HepG2 (cell line): ENCODE results near the gene RSAD1. TPM values are rescaled to one million over a fixed set of nuclear protein-coding genes. Genes with fewer than 3 reads are reported as not detected.

Source experiments
- ARID3A ChIP-seq: IDR thresholded peaks from 2 replicates; pipeline ENCODE4 v1.6.1; 2012; ENCODE audit warnings: low read depth, low read length, improper control_type of control experiment
- ERF ChIP-seq: IDR thresholded peaks from 2 replicates; pipeline ENCODE4 v1.6.1; 2018; ENCODE audit warnings: missing biosample characterization, missing genetic modification reagents
- GATAD1 ChIP-seq: IDR thresholded peaks from 2 replicates; pipeline ENCODE4 v1.6.1; 2016; ENCODE audit warnings: missing genetic modification reagents, missing compliant biosample characterization
- JUND ChIP-seq: sonication (generic); formaldehyde crosslinking; IDR thresholded peaks from 2 replicates; pipeline ENCODE4 v1.8.0; 2022; ENCODE audit warnings: mild to moderate bottlenecking, missing genetic modification reagents
- KLF16 ChIP-seq, 2 experiments: sonication (generic) in 1 of 2; formaldehyde crosslinking in 1 of 2; IDR thresholded peaks; 2 replicates each; pipeline versions ENCODE4 v1.6.1 to v1.8.0; 2016 to 2023; ENCODE audit warnings: missing genetic modification reagents in 2 of 2, missing compliant biosample characterization in 1 of 2
- MIXL1 ChIP-seq: IDR thresholded peaks from 2 replicates; pipeline ENCODE4 v1.6.1; 2016
- PRDM10 ChIP-seq: sonication (generic); formaldehyde crosslinking; IDR thresholded peaks from 2 replicates; pipeline ENCODE4 v1.4.0; 2020; ENCODE audit warnings: low read depth, missing genetic modification reagents
- REXO4 ChIP-seq: sonication (generic); formaldehyde crosslinking; IDR thresholded peaks from 2 replicates; pipeline ENCODE4 v1.8.0; 2022; ENCODE audit warnings: missing genetic modification reagents, mild to moderate bottlenecking, borderline replicate concordance
- RFXAP ChIP-seq: sonication (generic); formaldehyde crosslinking; IDR thresholded peaks from 2 replicates; pipeline ENCODE4 v1.4.0; 2020; ENCODE audit warnings: missing genetic modification reagents, borderline replicate concordance
- SALL2 ChIP-seq: sonication (generic); formaldehyde crosslinking; IDR thresholded peaks from 2 replicates; pipeline ENCODE4 v1.8.1; 2023; ENCODE audit warnings: mild to moderate bottlenecking, missing genetic modification reagents, inconsistent platforms
- SNAPC4 ChIP-seq: sonication (generic); formaldehyde crosslinking; IDR thresholded peaks from 2 replicates; pipeline ENCODE4 v1.4.0; 2020; ENCODE audit warnings: mild to moderate bottlenecking, missing genetic modification reagents
- THAP11 ChIP-seq: IDR thresholded peaks from 2 replicates; pipeline ENCODE4 v1.6.1; 2016; ENCODE audit warnings: missing biosample characterization, missing genetic modification reagents
- ZBTB39 ChIP-seq: sonication (generic); formaldehyde crosslinking; IDR thresholded peaks from 2 replicates; pipeline ENCODE4 v1.5.0; 2020; ENCODE audit warnings: missing genetic modification reagents
- ZNF205 ChIP-seq: IDR thresholded peaks from 2 replicates; pipeline ENCODE4 v1.6.1; 2018; ENCODE audit warnings: missing biosample characterization, missing genetic modification reagents
- ZNF331 ChIP-seq: sonication (generic); formaldehyde crosslinking; IDR thresholded peaks from 2 replicates; pipeline ENCODE4 v1.4.0; 2020; ENCODE audit warnings: missing genetic modification reagents
- ZNF605 ChIP-seq: sonication (generic); formaldehyde crosslinking; IDR thresholded peaks from 2 replicates; pipeline ENCODE4 v1.8.0; 2022; ENCODE audit warnings: mild to moderate bottlenecking, missing genetic modification reagents
- polyA plus RNA-seq, 8 experiments: library from polyadenylated mRNA; depleted of rRNA in 3 of 8; stranded (reverse) in 7 of 8; unstranded in 1 of 8; fragments of >200 nt; fragmentation: Illumina TruSeq in 4 of 8; extraction: Trizol in 4 of 8; gene quantifications; 2 replicates each; pipeline versions ENCODE4 v1.2.1 to v1.2.3, GENCODE V29; 2011 to 2016; ENCODE audit warnings: low read depth in 4 of 8, missing spikeins in 1 of 8, mixed read lengths in 1 of 8; ENCODE audit not compliant: insufficient read depth in 1 of 8
- total RNA-seq, 5 experiments: library from RNA; depleted of rRNA; stranded (reverse); fragments of >200 nt; fragmentation: Illumina TruSeq; extraction: Trizol; gene quantifications; 2 replicates each; pipeline ENCODE4 v1.2.3, GENCODE V29; 2016; ENCODE audit warnings: low read depth in 1 of 5
- TF ChIP-seq, protein P1 (sequence below): IDR thresholded peaks from 2 replicates; pipeline ENCODE4 v1.6.1; 2016

Gene RSAD1
- total and polyA plus RNA-seq, 2 of the 13 experiments (the other 11 are each of a cell fraction or from before 2014, with no cell fraction given): 22.7 to 27.7 TPM

GRCh38 chr17:50482516-50482915 lies 3.9 kb downstream of the RSAD1 start (continued):
- TF ChIP-seq SNAPC4 (0 out of 2 replicates have a peak, but pooled peaks have one; percentile 25), ZNF205 (CRISPR knock-in tag) (0 out of 2 replicates have a peak, but pooled peaks have one; percentile 51), MIXL1 (CRISPR knock-in tag) (peak; percentile 53; the same call in 1 of the 2 replicates), THAP11 (CRISPR knock-in tag) (peak; percentile 74), ZNF605 (CRISPR knock-in tag) (0 out of 2 replicates have a peak, but pooled peaks have one; percentile 10), ZNF331 (CRISPR knock-in tag) (peak; percentile 75), ERF (peak; percentile 90), GATAD1 (peak; percentile 75), ARID3A (0 out of 2 replicates have a peak, but pooled peaks have one; percentile 53), SALL2 (CRISPR knock-in tag) (peak; percentile 81; the same call in 1 of the 2 replicates), JUND (CRISPR knock-in tag) (peak; percentile 51; the same call in 1 of the 2 replicates), ZBTB39 (CRISPR knock-in tag) (no peak), PRDM10 (CRISPR knock-in tag) (0 out of 2 replicates have a peak, but pooled peaks have one; percentile 37), REXO4 (CRISPR knock-in tag) (no peak), KLF16 (CRISPR knock-in tag; IDR thresholded peaks at IDR 0.05) (peak in 1 of 2 experiments; percentile 80; a peak in 1 of 4 replicates), RFXAP (CRISPR knock-in tag) (0 out of 2 replicates have a peak, but pooled peaks have one; percentile 28)
- TF ChIP-seq, protein P1, sequence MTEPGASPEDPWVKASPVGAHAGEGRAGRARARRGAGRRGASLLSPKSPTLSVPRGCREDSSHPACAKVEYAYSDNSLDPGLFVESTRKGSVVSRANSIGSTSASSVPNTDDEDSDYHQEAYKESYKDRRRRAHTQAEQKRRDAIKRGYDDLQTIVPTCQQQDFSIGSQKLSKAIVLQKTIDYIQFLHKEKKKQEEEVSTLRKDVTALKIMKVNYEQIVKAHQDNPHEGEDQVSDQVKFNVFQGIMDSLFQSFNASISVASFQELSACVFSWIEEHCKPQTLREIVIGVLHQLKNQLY (CRISPR knock-in tag): peak; percentile 49; the same call in 1 of the 2 replicates
